ENCODE measurements around the gene C5orf46. TPM values are rescaled to one million over a fixed set of nuclear protein-coding genes. Genes with fewer than 3 reads are reported as not detected.

C5orf46 gene
- total and polyA plus RNA-seq, 9 of the 15 experiments (the other 6 are each of a cell fraction or from before 2014, with no cell fraction given): not detected

- TF ChIP-seq MGA (IDR thresholded peaks at IDR 0.05) (no peak), ARID2 (IDR thresholded peaks at IDR 0.05) (no peak), HDAC8 (tag; IDR thresholded peaks at IDR 0.05) (no peak), POLR2AphosphoS2 (IDR thresholded peaks at IDR 0.05; ENCODE audit: low read length) (no peak), CHD2 (IDR thresholded peaks at IDR 0.05; ENCODE audit: low read depth, low read length) (no peak), DEAF1 (CRISPR knock-in tag; IDR thresholded peaks at IDR 0.05) (peak; percentile 34; the same call in 1 of the 2 replicates), MNT (conservative IDR thresholded peaks at IDR 0.05) (no peak), CUX1 (CRISPR knock-in tag; IDR thresholded peaks at IDR 0.05) (no peak)
These were observed 28.7 kb upstream of the C5orf46 start (continued) for GRCh38 chr5:147935032-147935431.
